Astrocyte of the cerebellum (primary cell): Measurements from ENCODE around the gene TIMM17A.

Experiments
- DNase-seq: peaks from one replicate; pipeline ENCODE4 v3.0.0-alpha.2; 2011; ENCODE audit warnings: low read depth
- H3K4me3 ChIP-seq: 2 replicates; pipeline ENCODE4 v1.5.1; 2011; ENCODE audit warnings: mild to moderate bottlenecking, low read depth, low read length, moderate library complexity
- CTCF ChIP-seq: IDR thresholded peaks from 2 replicates; pipeline ENCODE4 v1.5.1; 2012; ENCODE audit warnings: low read length, low read depth, moderate library complexity, mild to moderate bottlenecking; ENCODE audit errors: missing control alignments
- in situ Hi-C: cut with HindIII; loops from 2 replicates; pipeline ENCODE4 v1.10.0; 2017; ENCODE audit warnings: low sequenced_read_pairs

Gene TIMM17A

GRCh38 chr1:201945157-201945556, 10.1 kb upstream of the TIMM17A start:
- DNase-seq = no peak
- in situ Hi-C loops = no loop called here
- no peak overlapping the region for H3K4me3 ChIP-seq
- peak; percentile 29 for TF ChIP-seq CTCF

GRCh38 chr1:201945863-201946223, 9.5 kb upstream of the TIMM17A start:
- H3K4me3 ChIP-seq = peak overlapping the region; percentile 32
- in situ Hi-C loops = no loop called here
- no peak for TF ChIP-seq CTCF
- no peak for DNase-seq

GRCh38 chr1:201946224-201946908, 8.9 kb upstream of the TIMM17A start, which contains the start of gene LMOD1:
Gene LMOD1, minus strand, starts transcription at chr1:201946548. Its CDS starts 208 bp downstream, at chr1:201946340.
- no peak for TF ChIP-seq CTCF
- DNase-seq = peak; percentile 70
- peak within 1 kb of the TSS; percentile 32 for H3K4me3 ChIP-seq
- in situ Hi-C loops = no loop called here

- no peak overlapping the region for H3K4me3 ChIP-seq
- no peak for TF ChIP-seq CTCF
- in situ Hi-C loops = no loop called here
- DNase-seq = no peak
These were observed 7.7 kb upstream of the TIMM17A start for GRCh38 chr1:201947697-201948008.

GRCh38 chr1:201949491-201949890, 5.8 kb upstream of the TIMM17A start:
- no peak overlapping the region for H3K4me3 ChIP-seq
- no peak for TF ChIP-seq CTCF
- in situ Hi-C loops = no loop called here
- no peak for DNase-seq

- in situ Hi-C loops = no loop called here
- TF ChIP-seq CTCF = no peak
- DNase-seq = no peak
- H3K4me3 ChIP-seq = peak overlapping the region; percentile 100
These were observed 867 bp upstream of the TIMM17A start for GRCh38 chr1:201954263-201955008.
